SK-N-MC (cell line): ENCODE results near the gene TMEM221.

Experiments used
- DNase-seq: peaks from one replicate; pipeline ENCODE4 v3.0.0-alpha.2; 2011; ENCODE audit warnings: low read depth, low spot score
- H3K27ac ChIP-seq: fragments of 200-600 bp; sonication (generic); 2 replicates; pipeline ENCODE4 v1.5.1; 2016; ENCODE audit warnings: mixed run types
- H3K36me3 ChIP-seq: fragments of 200-600 bp; sonication (generic); 2 replicates; pipeline ENCODE4 v1.6.1; 2017; ENCODE audit warnings: antibody characterized with exemption, low read length, mixed read lengths; ENCODE audit not compliant: insufficient read depth
- H3K4me3 ChIP-seq: fragments of 200-600 bp; sonication (generic); 2 replicates; pipeline ENCODE4 v1.5.1; 2016
- H3K9ac ChIP-seq: fragments of 200-600 bp; sonication (generic); 2 replicates; pipeline ENCODE4 v1.8.0; 2017; ENCODE audit warnings: mixed run types, mixed read lengths; ENCODE audit not compliant: insufficient read length
- H3K9me3 ChIP-seq: fragments of 200-600 bp; sonication (generic); 2 replicates; pipeline ENCODE4 v1.6.1; 2017; ENCODE audit warnings: low read depth, mild to moderate bottlenecking, antibody characterized with exemption, low read length, moderate library complexity, mixed read lengths
- EZH2 ChIP-seq: fragments of 200-600 bp; sonication (generic); IDR thresholded peaks from one replicate; pipeline ENCODE4 v1.6.1; 2017; ENCODE audit warnings: antibody characterized with exemption
- FOXP2 ChIP-seq: optimal IDR thresholded peaks from 2 replicates; pipeline ENCODE3; 2011; ENCODE audit warnings: mild to moderate bottlenecking, moderate library complexity; ENCODE audit not compliant: insufficient read depth; ENCODE audit errors: extremely low read length, control extremely low read depth
- POLR2AphosphoS5 ChIP-seq: IDR thresholded peaks from 2 replicates; pipeline ENCODE4 v1.6.1; 2012; ENCODE audit warnings: mild to moderate bottlenecking, low read depth, low read length, borderline replicate concordance

TMEM221 gene

DNA sequence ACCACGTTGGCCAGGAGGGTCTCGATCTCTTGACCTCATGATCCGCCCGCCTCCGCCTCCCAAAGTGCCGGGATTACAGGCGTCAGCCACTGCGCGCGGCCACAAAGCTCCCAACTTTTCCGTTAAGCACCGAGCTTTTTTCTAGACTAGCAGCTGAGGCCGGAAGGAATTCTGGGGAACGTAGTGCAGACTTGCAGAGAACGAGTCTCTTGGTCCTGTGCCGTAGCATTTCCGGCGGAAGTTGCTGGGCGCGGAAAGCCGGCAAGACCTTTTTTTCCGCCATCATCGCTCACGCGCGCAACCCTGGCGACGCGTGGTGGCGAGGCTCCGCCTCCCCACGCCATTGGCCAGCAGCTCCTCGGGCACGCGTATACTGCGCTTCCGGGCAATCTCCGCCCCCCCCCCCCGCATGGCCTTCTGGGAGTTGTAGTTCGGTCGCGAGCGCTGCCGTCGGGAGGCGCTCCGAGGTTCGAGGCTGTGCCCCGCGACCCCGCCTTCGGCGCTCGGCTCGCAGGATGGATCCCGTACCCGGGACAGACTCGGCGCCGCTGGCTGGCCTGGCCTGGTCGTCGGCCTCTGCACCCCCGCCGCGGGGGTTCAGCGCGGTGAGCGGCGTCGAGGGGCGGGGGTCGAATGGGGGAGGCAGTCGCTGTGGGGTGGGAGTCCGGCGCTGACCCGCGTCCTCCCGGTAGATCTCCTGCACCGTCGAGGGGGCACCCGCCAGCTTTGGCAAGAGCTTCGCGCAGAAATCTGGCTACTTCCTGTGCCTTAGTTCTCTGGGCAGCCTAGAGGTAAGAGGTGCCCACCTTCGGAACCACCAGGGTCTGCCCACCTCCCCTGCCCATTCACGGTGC lies 28.6 kb downstream of the TMEM221 start, which contains the start of gene MVB12A:
Gene MVB12A, plus strand, starts transcription at position 427 of the 854 bp plus-strand sequence. Its CDS starts 89 bp downstream, at position 516.
- Histone ChIP-seq H3K36me3 (peaks cover 3% of the 10 kb centered on the region; the same call in 1 of the 2 replicates), H3K9ac (peak within 1 kb of the TSS; percentile 85), H3K27ac (peak within 1 kb of the TSS; percentile 83), H3K4me3 (peak within 1 kb of the TSS; percentile 98), H3K9me3 (no peaks in the 10 kb centered on the region)
- TF ChIP-seq POLR2AphosphoS5 (peak; percentile 69), EZH2 (no peak), FOXP2 (no peak)
- DNase-seq = peak; percentile 99

DNA sequence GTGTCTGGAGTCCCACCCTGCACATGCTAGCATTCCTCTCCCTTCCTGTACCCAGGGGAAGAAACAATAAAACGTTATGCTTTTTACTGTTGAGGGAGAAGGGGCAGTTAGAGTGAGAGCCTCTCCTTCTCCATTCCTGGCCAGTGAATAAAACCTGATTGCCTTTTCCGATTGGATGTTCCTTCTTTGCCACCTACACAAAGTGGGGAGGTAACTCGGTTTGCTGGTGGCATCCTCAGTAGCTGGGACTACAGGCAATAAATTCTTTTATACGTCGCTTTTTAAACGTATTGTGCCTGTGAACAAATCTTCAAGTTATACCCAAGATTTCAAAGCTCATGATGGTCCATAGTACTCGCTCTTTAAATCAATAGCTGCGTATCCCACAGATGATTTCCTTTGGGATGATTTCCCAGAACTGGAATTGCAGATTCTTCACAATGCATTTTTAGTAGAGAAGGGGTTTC lies 29.3 kb downstream of the TMEM221 start:
- DNase-seq = no peak
- H3K27ac ChIP-seq = peak overlapping the region; percentile 83
- peak overlapping the region; percentile 74 for H3K9ac ChIP-seq
- peak overlapping the region; percentile 98 for H3K4me3 ChIP-seq
- peaks cover 3% of the 10 kb centered on the region; the same call in 1 of the 2 replicates for H3K36me3 ChIP-seq
- no peaks in the 10 kb centered on the region for H3K9me3 ChIP-seq
- TF ChIP-seq EZH2 = no peak

DNA sequence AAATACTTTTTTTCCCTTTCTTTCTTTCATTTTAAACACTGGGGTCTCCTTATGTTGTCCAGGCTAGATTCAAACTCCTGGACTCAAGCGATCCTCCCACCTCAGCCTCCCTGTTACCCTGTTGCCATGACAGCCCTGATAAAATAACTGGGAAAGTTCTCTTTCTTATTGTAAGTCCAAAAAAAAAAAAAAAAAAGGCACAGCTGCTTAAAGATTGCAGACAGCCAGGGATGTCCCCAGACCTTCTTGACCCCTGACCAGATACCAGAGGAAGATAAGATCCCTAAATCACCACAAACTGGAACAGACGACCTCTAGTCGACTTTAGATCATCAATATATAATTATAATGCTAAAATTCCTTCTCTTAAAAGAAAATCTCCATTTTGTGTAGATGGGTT lies 29.8 kb downstream of the TMEM221 start:
- Histone ChIP-seq H3K9me3 (no peaks in the 10 kb centered on the region), H3K27ac (peak overlapping the region; percentile 83; the same call in 1 of the 2 replicates), H3K9ac (peak overlapping the region; percentile 74), H3K36me3 (peaks cover 3% of the 10 kb centered on the region; the same call in 1 of the 2 replicates), H3K4me3 (peak overlapping the region; percentile 98)
- no peak for DNase-seq
- no peak for TF ChIP-seq POLR2AphosphoS5

DNA sequence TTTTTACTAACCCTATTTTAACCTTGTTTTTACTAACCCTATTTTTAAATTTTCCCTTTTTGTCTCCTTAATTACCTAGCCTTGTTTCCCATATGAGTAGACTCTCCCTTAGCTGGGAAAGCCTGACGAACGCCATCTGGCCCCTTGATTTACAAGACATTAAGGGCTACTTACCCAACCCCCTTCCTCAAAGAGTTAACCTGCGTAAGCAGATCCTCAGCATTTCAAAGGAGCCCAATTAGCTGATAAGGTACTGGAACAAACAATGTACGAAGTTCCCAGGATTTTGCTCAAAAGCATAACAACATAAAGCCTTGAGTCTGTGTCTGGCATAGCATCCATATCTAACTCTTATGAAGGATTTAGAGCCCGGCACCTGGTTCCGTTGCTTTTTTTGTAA lies 33.3 kb downstream of the TMEM221 start:
- no peak for DNase-seq
- Histone ChIP-seq H3K4me3 (no peak overlapping the region), H3K27ac (no peak overlapping the region), H3K36me3 (no peaks in the 10 kb centered on the region), H3K9me3 (no peaks in the 10 kb centered on the region), H3K9ac (no peak overlapping the region)
- TF ChIP-seq FOXP2 = no peak
- TF ChIP-seq POLR2AphosphoS5 = no peak

DNA sequence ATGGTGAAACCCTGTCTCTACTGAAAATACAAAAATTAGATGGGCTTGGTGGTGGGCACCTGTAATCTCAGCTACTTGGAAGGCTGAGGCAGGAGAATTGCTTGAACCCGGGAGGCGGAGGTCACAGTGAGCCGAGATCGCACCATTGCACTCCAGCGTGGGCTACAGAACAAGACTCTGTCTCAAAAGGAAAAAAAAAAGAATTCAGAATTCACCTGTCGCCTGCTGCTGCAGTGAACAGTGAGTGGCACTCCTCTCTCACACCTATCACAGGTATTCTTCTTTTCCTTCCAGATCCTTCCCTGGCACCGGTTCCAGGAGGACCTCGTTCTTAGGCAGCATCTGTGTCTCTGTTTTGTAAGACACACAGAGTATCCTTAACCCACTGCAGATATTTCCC lies 34.4 kb downstream of the TMEM221 start:
- H3K9ac ChIP-seq = no peak overlapping the region
- H3K27ac ChIP-seq = no peak overlapping the region
- H3K4me3 ChIP-seq = no peak overlapping the region
- no peaks in the 10 kb centered on the region for H3K36me3 ChIP-seq
- DNase-seq = no peak
- no peak for TF ChIP-seq EZH2
- no peak for TF ChIP-seq POLR2AphosphoS5
- TF ChIP-seq FOXP2 = no peak
- no peaks in the 10 kb centered on the region for H3K9me3 ChIP-seq

DNA sequence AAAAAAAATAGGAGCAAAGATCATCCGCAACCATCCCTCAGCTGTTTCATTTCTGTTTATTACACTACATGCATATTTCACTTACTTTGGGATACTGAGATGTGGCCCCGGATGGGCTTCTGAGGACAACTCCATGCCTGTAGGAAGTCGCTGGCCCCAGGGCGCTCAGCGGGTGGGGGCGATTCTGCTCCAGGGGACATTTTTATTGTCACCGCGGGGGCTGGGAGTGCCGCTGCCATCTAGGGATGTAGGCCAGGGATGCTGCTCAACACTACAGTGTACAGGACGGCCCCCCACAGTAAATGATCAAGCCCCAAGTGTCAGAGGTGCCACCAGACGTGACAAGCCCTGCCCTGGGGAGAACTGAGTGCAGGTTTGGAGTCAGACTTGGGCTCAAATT lies 36.7 kb downstream of the TMEM221 start:
- Histone ChIP-seq H3K9me3 (no peaks in the 10 kb centered on the region), H3K4me3 (no peak overlapping the region), H3K9ac (no peak overlapping the region), H3K27ac (no peak overlapping the region), H3K36me3 (no peaks in the 10 kb centered on the region)
- TF ChIP-seq POLR2AphosphoS5 (no peak), EZH2 (no peak), FOXP2 (no peak)
- no peak for DNase-seq

DNA sequence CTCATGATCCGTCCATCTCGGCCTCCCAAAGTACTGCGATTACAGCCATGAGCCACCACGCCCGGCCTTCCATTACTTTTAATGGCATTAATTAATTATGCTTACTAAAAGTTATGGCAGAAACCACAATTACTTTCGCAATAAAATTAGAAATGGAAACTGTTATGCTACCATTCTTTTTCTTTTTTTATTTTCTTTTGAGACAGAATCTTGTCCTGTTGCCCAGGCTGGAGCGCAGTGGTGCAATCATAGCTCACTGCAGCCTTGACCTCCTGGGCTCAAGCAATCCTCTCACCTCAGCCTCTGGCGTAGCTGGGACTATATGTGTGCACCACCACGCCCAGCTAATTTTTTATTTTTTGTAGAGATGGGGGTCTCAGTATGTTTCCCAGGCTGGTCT lies 38.5 kb downstream of the TMEM221 start:
- Histone ChIP-seq H3K36me3 (no peaks in the 10 kb centered on the region), H3K9me3 (no peaks in the 10 kb centered on the region), H3K4me3 (no peak overlapping the region), H3K27ac (no peak overlapping the region), H3K9ac (no peak overlapping the region)
- no peak for TF ChIP-seq EZH2
- TF ChIP-seq POLR2AphosphoS5 = no peak
- no peak for DNase-seq

DNA sequence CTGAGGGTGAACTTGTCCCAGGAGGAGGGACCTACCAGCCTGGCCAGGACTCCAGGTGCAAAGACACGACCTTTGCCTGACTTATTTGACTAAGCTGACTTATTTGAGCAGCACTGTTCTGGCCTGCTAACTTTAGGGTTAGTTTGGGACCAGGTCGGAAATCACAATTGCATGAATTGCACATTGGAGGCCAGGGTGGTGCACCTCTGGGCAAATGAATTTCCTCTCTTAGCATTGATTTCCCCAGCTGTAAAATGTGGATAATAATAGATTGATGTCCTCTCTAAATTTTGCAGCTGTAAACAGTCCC lies 41.6 kb downstream of the TMEM221 start:
- Histone ChIP-seq H3K27ac (no peak overlapping the region), H3K9ac (no peak overlapping the region), H3K4me3 (no peak overlapping the region), H3K36me3 (no peaks in the 10 kb centered on the region), H3K9me3 (no peaks in the 10 kb centered on the region)
- no peak for DNase-seq
- TF ChIP-seq EZH2 (no peak), FOXP2 (no peak), POLR2AphosphoS5 (no peak)
